Measurements from ENCODE around the gene PPP1R18. TPM values are rescaled to one million over a fixed set of nuclear protein-coding genes. Genes with fewer than 3 reads are reported as not detected.
A peak's percentile ranks its signal among the peaks of the same experiment; 100 is the strongest.

PPP1R18 gene
- total and polyA plus RNA-seq, 9 of the 15 experiments (the other 6 are each of a cell fraction or from before 2014, with no cell fraction given): 12.0 to 99.2 (median 42.6) TPM

GRCh38 chr6:30724906-30725667 is 38.6 kb upstream of the PPP1R18 start (continued):
- TF ChIP-seq TEAD4 (IDR thresholded peaks at IDR 0.05; ENCODE audit: low read length): peak; percentile 36; the same call in 1 of the 2 replicates
- no peak for TF ChIP-seq TEAD4 (CRISPR knock-in tag; IDR thresholded peaks at IDR 0.05; ENCODE audit: borderline replicate concordance)
- no peak for TF ChIP-seq CTBP1 (IDR thresholded peaks at IDR 0.05; ENCODE audit: borderline replicate concordance)
- TF ChIP-seq MBD2 (IDR thresholded peaks at IDR 0.05; ENCODE audit: borderline replicate concordance, low read depth): peak; percentile 48
- no peak for TF ChIP-seq BHLHE40 (IDR thresholded peaks at IDR 0.05; ENCODE audit: low read length)
- TF ChIP-seq ZBTB49 (CRISPR knock-in tag; IDR thresholded peaks at IDR 0.05; ENCODE audit: borderline replicate concordance): no peak
- peak; percentile 30 for TF ChIP-seq HDAC3 (IDR thresholded peaks at IDR 0.05; ENCODE audit: borderline replicate concordance, partially characterized antibody)
- TF ChIP-seq KDM5B (IDR thresholded peaks at IDR 0.05; ENCODE audit: insufficient replicate concordance, low read depth, low read length): peak; percentile 35
- 0 out of 2 replicates have a peak, but pooled peaks have one; percentile 21 for TF ChIP-seq FOXP1 (CRISPR knock-in tag; IDR thresholded peaks at IDR 0.05)
- TF ChIP-seq POLR3G (IDR thresholded peaks at IDR 0.05; ENCODE audit: extremely low read depth, insufficient read length, insufficient replicate concordance): no peak
- TF ChIP-seq E2F6 (IDR thresholded peaks at IDR 0.05; ENCODE audit: borderline replicate concordance in 1 of 2, extremely low read depth in 1 of 2, insufficient read depth in 1 of 2, insufficient read length in 1 of 2, low read depth in 1 of 2, low read length in 1 of 2, poor library complexity in 1 of 2, severe bottlenecking in 1 of 2): peak in 1 of 2 experiments; percentile 44
- TF ChIP-seq CGGBP1 (CRISPR knock-in tag; IDR thresholded peaks at IDR 0.05): peak; percentile 68; the same call in 1 of the 2 replicates
- TF ChIP-seq L3MBTL2 (IDR thresholded peaks at IDR 0.05): peak; percentile 24; the same call in 1 of the 2 replicates
- 0 out of 2 replicates have a peak, but pooled peaks have one; percentile 16 for TF ChIP-seq ZNF436 (CRISPR knock-in tag; IDR thresholded peaks at IDR 0.05)
- TF ChIP-seq SMAD1 (IDR thresholded peaks at IDR 0.05; ENCODE audit: low read depth, low read length, partially characterized antibody): peak; percentile 60
- 0 out of 2 replicates have a peak, but pooled peaks have one; percentile 4 for TF ChIP-seq EGR1 (conservative IDR thresholded peaks at IDR 0.05)
- TF ChIP-seq HNRNPK (IDR thresholded peaks at IDR 0.05; ENCODE audit: low read depth, low read length, poor library complexity, severe bottlenecking): no peak
- peak; percentile 64; the same call in 1 of the 2 replicates for TF ChIP-seq RFX7 (CRISPR knock-in tag; IDR thresholded peaks at IDR 0.05)
- TF ChIP-seq ZNF586 (CRISPR knock-in tag; conservative IDR thresholded peaks at IDR 0.05): 0 out of 2 replicates have a peak, but pooled peaks have one; percentile 47
- peak; percentile 63; the same call in 1 of the 2 replicates for TF ChIP-seq THRB (CRISPR knock-in tag; conservative IDR thresholded peaks at IDR 0.05)
- TF ChIP-seq ZFX (CRISPR knock-in tag; IDR thresholded peaks at IDR 0.05): no peak
- TF ChIP-seq ELF4 (CRISPR knock-in tag; IDR thresholded peaks at IDR 0.05): peak; percentile 77; the same call in 1 of the 2 replicates
